AG20443 (cell line): ENCODE results near the gene ZNF391.
A peak's percentile ranks its signal among the peaks of the same experiment; 100 is the strongest.
"Not testable (repeated sequence)": the region's sequence is repeated elsewhere in the genome, so short reads cannot be mapped to it uniquely, and the experiment has no call there.

ENCODE experiments used
- DNase-seq: peaks from one replicate; pipeline ENCODE4 v3.0.0; 2012; ENCODE audit warnings: low spot score, mixed read lengths

ZNF391 gene

DNA sequence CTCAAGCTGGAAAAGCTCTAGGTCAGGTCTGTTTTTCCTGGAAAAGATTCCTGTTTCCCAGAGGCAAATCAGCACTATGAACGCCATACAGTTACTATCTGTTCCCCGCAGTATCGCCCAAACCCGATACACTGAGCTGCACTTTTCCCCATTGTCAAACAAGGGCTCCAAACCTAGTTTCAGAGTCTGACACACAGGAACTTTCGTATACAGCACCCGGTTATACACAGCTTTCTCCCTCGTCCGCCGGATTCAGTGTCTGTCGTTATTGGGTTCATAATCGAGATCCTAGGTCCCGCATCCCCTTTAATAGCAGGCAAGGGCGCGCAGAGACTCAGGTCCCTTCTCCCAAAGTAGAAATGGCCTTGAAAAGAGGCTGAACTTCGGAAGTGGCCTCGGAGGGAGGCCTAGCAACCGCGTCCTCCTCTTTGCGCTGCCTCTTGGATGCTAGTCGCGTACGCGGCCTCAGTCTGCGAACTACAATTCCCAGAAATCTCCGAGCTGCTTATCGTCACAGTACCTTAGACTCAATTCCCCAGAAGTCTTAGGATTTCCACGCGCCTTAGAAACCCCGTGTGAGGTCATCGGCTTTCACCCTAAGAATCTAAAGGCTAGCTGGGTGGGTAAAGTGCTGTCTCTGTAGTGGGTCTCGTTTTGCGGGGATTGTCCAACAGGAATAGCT, 34.2 kb downstream of the ZNF391 start:
- DNase-seq = peak; percentile 9

DNA sequence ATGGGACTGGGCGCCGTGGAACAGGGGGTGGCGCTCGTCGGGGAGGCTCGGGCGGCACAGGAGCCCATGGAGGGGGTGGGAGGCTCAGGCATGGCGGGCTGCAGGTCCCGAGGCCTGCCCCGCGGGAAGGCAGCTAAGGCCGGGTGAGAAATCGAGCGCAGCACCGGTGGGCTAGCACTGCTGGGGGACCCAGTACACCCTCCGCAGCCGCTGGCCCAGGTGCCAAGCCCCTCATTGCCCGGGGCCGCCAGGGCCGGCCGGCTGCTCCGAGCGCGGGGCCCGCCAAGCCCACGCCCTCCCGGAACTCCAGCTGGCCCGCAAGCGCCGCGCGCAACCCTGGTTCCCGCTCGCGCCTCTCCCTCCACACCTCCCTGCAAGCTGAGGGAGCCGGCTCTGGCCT, 36.3 kb downstream of the ZNF391 start:
- DNase-seq = not testable (repeated sequence)

DNA sequence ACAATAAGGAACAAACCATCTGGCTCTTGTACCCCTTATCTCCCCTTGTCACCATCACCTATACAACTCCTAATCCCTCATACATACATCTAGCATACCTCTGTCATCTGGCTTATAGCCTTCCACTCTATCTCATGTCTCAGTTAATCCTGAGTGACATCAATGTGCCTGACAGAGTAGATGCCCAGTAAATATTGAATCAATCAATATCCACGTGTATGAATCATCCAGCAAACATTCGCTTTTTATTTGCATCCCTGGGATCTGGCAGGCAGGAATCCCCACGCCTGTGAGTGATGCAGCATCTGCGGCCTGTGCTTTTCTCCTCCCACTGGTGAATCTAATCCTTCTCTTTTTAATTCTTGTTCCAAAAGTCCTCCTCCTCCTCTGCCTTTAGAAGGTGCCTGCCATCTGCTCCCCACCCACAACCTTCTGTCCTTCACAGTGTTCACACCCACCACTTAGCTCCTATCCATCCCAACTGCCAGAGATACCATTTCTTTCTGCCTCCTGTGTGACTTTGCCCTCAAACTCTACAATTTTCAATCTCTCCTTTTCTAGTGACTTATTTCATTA, 37.6 kb downstream of the ZNF391 start:
- DNase-seq = no peak

DNA sequence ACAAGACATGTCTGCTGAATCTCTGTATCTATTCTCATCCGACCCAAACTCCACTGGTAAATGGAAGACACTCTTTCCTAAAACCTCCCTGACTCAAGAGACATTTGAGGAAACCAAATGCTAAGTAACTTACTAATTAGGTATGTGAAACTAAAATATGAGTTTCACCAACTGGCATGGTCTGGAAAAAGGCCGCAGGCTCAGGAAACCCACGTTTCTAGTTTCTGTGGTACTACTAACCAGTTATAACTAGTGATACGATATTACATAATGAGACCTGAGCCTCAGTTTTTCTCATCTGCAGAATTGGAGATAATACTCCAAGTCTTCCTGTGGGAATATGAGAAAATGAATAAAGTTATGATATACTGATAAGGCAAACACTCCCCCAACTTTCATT, 39.9 kb downstream of the ZNF391 start:
- no peak for DNase-seq

DNA sequence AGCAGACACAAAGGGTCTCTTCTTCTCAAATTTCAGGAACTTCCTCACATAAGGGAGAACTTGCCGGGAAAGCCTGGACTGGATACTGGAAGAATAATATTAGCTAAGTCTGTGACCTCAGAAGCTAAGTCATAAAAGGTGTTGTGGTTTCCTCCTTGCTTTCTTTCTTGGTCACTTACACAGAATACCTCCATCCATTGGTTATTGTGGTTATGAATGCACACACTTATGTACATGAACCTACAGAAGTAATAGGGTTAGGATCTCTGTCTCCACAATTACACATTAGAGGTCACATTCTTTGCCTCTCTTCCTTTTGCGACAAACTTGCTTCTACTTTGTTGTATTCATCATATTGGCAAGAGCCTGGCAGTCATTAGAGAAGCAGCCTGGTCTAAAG, 40.4 kb downstream of the ZNF391 start:
- no peak for DNase-seq

DNA sequence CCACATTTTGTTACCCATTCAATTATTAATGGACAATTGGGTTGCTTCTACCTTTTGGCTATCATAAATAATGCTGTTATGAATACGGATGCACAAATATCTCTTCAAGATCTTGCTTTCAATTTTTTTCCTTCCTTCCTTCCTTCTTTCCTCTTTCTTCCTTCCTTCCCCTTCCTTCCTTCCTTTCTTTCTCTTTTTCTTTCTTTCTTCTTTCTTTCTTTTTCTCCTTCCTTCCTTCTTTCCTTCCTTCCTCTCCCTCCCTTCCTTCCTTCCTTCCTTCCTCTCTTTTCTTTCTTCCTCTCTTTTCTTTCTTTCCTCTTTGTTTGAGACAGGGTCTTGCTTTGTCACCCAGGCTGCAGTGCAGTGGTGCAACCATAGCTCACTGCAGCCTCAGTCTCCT, 45.2 kb downstream of the ZNF391 start:
- no peak for DNase-seq

DNA sequence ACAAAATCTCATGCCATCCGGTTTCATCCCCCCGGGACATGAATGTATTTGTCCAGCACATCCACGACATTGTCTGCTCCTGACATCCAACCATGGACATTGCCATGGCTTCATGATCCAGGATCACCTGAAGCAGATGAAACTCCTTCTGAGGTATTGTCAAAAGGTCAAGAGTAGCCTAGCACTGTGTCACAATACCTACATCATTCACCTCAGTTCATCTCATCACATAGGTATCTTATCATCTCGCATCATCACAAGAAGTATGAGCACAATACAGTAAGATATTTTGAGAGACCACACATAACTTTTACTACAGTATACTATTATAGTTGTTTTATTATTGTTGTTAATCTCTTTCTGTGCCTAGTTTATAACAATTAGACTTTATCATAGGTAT, 50.8 kb downstream of the ZNF391 start:
- no peak for DNase-seq

DNA sequence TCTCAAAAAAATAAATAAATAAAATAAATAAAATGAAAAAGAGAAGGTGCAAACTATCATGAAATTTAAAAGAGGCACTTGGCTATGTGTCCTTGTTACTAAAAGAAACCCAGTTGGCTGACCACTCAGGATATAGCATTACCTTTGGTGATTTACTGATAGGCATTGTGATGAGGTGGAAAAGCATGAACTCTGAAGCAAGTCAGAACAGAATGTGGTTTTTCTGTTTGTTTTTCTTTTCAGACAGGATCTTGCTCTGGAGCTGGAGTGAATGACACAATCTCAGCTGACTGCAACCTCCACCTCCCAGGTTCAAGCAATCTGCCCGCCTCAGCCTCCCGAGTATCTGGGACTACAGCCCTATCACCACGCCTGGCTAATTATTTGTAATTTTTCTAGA, 52.4 kb downstream of the ZNF391 start:
- DNase-seq = no peak

DNA sequence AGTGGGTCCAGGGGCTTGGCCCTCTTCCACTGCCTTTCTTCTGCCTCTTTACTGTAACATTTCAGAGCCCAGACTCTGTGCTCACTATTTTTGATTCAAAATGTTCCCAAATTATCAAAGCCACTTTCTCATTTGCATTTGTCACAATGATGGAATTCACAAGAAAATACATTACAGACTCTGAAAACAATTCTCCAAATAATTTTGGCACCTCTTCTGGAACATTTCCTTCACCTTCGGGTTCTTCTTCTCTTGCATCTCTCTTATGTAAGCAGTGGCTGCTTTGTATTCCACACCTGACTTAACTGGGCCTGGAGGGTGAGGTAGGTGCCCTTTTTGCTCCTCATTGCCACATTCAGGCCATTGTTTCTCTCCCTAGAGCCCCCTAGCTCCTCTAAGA, 54.4 kb downstream of the ZNF391 start:
- DNase-seq = no peak

DNA sequence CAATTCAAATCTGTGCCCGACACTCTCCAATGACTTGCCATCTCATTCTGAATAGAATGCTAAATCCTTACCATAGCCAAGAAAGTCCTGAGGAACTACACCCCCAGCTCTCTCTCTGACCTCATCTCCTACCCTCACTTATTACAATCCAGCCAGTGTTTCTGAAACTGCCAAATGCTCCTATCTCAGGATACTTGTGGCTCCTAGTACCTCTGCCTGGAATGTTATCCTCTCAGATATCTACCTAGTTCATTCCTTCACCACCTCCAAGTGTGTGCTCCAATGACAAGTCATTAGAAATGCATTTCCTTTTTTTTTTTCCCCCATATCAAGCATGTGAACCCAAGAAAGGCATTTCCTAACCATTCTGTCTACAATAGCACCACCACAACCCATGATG, 59.9 kb downstream of the ZNF391 start:
- no peak for DNase-seq

DNA sequence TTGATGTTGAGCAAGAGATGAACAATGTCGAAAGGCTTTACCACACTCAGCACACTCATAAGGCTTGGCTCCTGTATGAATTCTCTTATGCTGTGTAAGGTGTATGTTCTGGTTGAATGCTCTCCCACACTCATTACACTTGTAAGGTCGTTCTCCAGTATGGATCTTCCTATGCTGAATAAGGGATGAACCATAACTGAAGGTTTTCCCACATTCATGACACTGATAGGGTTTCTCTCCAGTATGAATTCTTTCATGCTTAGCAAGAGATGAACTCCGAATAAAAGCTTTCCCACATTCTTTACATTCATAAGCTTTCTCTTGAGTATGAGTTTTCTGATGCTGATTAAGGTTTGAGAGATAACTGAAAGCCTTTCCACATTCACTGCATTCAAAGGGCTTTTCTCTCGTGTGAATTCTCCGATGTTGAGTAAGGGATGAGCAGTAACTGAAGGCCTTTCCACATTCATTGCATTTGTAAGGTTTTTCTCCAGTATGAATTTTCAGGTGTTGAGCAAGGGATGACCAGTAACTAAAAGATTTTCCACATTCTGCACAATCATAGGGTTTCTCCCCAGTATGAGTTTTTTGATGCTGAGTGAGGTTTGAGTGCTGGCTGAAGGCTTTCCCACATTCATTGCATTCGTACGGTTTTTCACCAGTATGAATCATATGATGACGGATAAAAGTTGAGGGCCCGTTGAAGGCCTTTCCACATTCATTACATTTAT, 63.3 kb downstream of the ZNF391 start:
- DNase-seq = no peak

DNA sequence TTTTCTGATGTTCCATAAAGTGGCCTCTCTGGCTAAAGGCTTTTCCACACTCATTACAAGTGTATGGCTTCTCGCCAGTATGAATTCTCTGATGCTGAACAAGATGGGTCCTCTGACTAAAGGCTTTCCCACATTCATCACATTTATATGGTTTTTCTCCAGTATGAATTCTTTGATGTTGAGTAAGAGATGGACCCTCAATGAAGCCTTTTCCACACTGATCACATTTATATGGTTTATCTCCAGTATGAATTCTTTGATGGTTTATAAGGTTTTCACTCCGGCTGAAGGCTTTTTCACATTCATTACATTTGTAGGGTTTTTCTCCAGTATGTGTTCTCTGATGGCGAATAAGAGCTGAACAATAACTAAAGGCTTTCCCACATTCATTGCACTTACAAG, 63.9 kb downstream of the ZNF391 start:
- DNase-seq = no peak
